ENCODE data around the gene BMP7. TPM values are rescaled to one million over a fixed set of nuclear protein-coding genes. Genes with fewer than 3 reads are reported as not detected.

Gene BMP7
- total RNA-seq, 2 donors from 2014 or later, result 0.34 to 0.78 TPM

GRCh38 chr20:57152557-57152956 is 113.9 kb downstream of the BMP7 start:
- DNase-seq (no peak), ATAC-seq (no peak)
- intact Hi-C loops (cut with DNase I, micrococcal nuclease), result no loop called here

GRCh38 chr20:57150559-57150958 is 115.9 kb downstream of the BMP7 start:
- intact Hi-C loops (cut with DNase I, micrococcal nuclease), result no loop called here
- DNase-seq (no peak), ATAC-seq (no peak)

DNA sequence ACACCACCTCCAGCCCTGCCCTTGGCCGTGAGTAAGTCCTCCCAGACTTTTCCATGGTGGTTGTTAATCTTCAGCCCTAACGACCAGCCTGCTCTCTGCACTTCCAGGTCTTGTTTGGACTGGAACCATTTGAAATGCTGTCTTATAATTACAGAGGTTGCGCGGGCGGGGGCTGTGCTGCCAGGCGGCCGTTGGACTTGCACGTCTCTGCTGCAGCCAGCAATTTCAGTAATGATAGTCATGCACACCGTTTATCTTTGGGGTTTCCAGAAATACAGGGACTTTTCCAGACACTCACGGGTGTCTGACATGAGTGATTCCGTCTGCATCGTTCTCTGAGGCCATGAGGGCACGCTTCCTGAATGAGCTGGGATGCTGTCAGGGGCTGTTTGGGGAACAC is 118.2 kb downstream of the BMP7 start:
- DNase-seq, result peak in 1 of 2 donors; percentile 12
- intact Hi-C loops (cut with DNase I, micrococcal nuclease), result no loop called here
- ATAC-seq, result no peak

DNA sequence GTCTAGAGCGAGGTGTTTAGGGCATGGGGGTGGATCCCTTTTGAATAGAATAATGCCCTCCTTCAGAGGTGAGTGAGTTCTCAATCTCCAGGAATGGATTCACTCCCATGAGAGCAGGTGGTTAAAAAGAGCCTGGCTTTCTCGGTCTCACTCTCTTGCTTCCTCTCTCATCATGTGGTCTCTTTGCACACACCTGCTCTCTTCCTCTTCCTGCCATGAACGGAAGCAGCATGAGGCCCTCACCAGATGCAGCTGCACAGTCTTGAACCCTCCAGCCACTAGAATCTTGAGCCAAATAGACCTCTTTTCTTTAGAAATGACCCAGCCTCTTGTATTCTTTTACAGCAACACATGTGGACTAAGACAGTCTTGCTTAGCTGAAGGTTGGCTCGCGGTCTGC is 119.3 kb downstream of the BMP7 start:
- no peak for ATAC-seq
- no peak for DNase-seq
- intact Hi-C loops (cut with DNase I, micrococcal nuclease), result no loop called here

DNA sequence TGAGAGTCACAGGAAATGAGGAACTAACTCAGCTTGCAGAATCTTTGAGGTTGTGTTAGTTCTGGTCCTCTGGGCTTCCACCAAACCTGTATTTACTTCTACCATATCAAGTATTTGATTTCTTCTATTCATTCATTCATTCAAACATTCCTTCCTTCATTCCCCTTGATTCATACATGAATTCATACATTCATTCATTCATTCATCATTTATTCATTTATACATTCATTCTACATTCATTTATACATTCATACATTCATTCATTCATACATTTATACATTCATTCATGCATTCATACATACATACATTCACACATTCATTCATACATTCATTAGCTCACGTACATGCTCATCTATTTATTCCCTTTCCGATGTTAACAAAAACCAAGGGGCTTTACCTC is 120.3 kb downstream of the BMP7 start:
- no peak for ATAC-seq
- no peak for DNase-seq
- intact Hi-C loops (cut with DNase I, micrococcal nuclease), result no loop called here

GRCh38 chr20:57145089-57145631 is 121.3 kb downstream of the BMP7 start:
- DNase-seq (no peak), ATAC-seq (no peak)
- intact Hi-C loops (cut with DNase I, micrococcal nuclease), result no loop called here

DNA sequence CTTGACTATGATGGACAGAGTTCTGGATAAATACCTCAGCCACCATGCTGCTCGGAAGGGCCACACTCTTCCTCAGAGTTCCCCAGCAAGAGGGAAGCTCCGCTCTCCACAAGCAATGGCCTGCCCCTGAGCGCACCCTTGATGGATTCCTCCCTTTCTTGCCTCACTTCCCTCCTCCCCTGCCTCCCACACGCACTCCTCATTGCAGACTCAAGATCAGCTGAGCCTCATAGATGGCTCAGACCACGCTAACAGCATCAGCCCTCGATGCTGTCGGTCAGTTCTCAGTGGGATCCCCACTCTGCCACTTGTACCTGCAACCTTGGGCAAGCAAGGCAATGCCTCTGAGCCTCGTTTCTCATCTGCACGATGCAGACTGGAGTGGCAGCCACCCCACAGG is 123.3 kb downstream of the BMP7 start:
- intact Hi-C loops (cut with DNase I, micrococcal nuclease), result no loop called here
- ATAC-seq (no peak), DNase-seq (no peak)

DNA sequence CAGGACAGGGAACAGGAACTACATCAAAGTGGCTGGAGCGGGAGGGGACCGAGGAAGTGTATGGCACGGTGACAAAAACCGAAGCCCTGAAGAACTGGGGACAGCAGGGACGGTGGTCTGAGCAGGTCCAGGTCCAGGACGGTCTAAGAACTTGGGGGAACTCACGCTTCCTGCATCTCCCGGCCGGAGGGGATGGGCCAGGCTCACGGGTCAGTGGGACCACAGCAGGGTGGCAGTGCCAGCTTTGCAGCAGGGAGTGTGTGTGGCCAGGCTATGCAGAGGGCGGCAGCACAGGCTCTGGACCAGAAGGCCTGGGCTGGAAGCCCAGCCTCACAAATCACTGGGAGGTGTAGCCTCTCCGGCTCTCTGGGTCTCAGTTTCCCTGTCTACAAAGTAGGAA is 123.8 kb downstream of the BMP7 start:
- intact Hi-C loops (cut with DNase I, micrococcal nuclease), result no loop called here
- DNase-seq, result no peak
- ATAC-seq, result no peak

DNA sequence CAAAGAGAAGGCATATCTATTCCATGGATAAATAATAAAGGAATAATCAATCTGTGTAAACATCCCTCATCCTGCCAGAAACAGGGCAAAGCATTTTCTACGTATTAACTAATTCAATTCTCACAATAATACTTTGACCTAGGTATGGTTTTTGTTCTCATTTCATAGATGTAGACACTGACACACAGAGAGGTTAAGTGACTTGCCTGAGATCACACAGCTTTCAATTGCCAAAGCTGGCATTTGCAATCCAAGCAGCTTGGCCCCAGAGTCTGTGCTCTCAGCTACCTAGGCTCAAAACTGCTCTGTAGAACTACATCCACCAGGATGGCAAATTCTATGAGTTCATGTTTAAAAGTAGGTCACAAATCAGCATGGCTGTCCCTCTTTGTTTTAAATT is 124.9 kb downstream of the BMP7 start:
- intact Hi-C loops (cut with DNase I, micrococcal nuclease), result no loop called here
- DNase-seq (no peak), ATAC-seq (no peak)

DNA sequence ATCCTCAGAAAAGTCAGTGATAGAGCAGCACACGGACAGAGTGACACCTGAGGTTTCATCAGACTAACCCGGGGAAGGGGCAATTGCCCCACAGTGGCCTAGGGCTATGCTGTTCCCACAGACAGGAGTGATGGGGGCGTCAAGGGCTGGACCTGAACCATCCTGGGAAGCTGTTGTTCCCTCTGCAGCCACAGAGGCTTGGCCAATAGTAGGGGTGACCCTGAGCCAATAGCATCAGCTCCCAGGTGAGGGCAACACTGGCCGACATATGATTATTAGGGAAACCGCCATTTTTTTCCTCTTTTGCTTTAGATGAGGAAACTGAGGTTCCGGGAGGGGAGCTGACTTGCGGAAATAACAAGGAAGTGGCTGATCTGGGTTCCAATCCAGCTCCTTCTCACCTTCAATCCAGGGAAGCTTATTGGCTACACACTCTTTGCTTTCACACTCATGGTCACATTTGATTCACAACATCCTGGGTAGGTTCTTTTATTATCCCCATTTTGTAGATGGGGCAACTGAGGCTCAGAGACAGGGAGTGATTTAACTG is 126.0 kb downstream of the BMP7 start:
- no peak for ATAC-seq
- intact Hi-C loops (cut with DNase I, micrococcal nuclease), result no loop called here

DNA sequence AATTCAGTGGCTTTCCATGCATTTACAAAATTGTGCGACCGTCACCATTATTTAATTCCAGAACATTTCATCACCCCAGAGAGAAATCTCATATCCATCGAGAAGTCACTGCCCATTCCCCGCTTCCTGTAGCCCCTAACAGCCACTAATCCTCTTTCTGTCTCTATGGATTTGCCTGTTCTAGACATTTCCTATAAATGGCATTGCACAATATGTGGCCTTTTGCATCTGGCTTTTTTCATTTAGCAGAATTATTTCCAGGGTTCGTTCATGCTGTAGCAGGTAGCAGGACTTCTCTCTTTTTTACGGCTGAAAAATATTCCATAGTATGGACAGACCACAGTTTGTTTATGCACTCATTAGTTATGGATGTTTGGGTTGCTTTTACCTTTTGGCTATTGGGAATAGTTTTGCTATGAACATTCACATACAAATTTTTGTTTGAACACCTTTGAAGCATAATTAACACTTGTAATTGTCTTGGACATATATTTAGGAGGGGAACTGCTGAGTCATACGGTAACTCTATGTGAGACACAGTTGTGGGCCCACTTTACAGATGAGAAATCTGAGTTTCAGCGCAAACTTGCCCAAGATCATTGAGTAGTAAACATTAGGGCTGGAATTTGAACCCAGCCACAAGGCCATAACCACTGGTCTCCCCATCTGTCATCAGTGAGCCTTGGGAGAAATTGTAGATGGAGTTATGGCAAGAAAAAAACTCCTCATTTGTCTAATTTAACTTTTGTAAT is 126.9 kb downstream of the BMP7 start:
- ATAC-seq, result no peak
- DNase-seq, result no peak
- intact Hi-C loops (cut with DNase I, micrococcal nuclease), result no loop called here

More for the DNA sequence above, 126.0 kb downstream of the BMP7 start:
- DNase-seq, result no peak

- no peak for DNase-seq
- intact Hi-C loops (cut with DNase I, micrococcal nuclease), result no loop called here
Measured at GRCh38 chr20:57138198-57138995, 128.0 kb downstream of the BMP7 start.

GRCh38 chr20:57137676-57138075 is 128.8 kb downstream of the BMP7 start:
- no peak for ATAC-seq
- intact Hi-C loops (cut with DNase I, micrococcal nuclease), result no loop called here

More at GRCh38 chr20:57138198-57138995, 128.0 kb downstream of the BMP7 start:
- ATAC-seq, result no peak

GRCh38 chr20:57136734-57137133 is 129.7 kb downstream of the BMP7 start:
- intact Hi-C loops (cut with DNase I, micrococcal nuclease), result no loop called here
- ATAC-seq (no peak), DNase-seq (no peak)

More at GRCh38 chr20:57137676-57138075, 128.8 kb downstream of the BMP7 start:
- DNase-seq, result no peak

GRCh38 chr20:57135875-57136274 is 130.6 kb downstream of the BMP7 start:
- DNase-seq (no peak), ATAC-seq (no peak)
- intact Hi-C loops (cut with DNase I, micrococcal nuclease), result no loop called here

GRCh38 chr20:57134804-57135203 is 131.6 kb downstream of the BMP7 start:
- no peak for DNase-seq
- intact Hi-C loops (cut with DNase I, micrococcal nuclease), result no loop called here
- no peak for ATAC-seq

GRCh38 chr20:57133926-57134650 is 132.4 kb downstream of the BMP7 start:
- DNase-seq (no peak), ATAC-seq (no peak)
- intact Hi-C loops (cut with DNase I, micrococcal nuclease), result no loop called here

- DNase-seq (no peak), ATAC-seq (no peak)
- intact Hi-C loops (cut with DNase I, micrococcal nuclease), result no loop called here
Measured at GRCh38 chr20:57131601-57132391, 134.6 kb downstream of the BMP7 start.
